ENCODE measurements around the gene ANKRD55.
"Not testable (repeated sequence)": the region's sequence is repeated elsewhere in the genome, so short reads cannot be mapped to it uniquely, and the experiment has no call there.

The ANKRD55 gene

DNA sequence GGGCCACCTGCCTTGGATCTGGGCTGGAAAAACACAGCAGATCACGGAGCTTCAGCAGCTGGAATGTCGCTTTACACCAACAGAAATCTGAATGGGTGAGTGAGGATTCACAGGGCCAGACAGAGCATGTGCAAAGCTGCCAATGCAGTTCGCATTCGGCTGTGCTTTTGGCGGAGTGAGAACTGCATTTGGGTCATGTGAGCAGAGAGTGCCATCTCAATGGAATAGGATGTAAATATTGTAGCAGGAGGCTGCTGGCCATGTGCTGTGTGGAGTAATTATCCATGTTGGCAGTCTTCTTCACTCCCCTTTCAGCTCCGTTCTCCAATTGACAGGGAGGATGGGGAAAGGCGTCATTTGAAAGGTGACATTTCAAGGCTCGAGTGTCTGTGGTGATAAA is at the start of gene ANKRD55:
Gene ANKRD55 (minus strand): TSS at position 101 of the 400 bp plus-strand sequence. CDS start 417 bp downstream, outside the sequence.
- peak; percentile 82 for DNase-seq

DNA sequence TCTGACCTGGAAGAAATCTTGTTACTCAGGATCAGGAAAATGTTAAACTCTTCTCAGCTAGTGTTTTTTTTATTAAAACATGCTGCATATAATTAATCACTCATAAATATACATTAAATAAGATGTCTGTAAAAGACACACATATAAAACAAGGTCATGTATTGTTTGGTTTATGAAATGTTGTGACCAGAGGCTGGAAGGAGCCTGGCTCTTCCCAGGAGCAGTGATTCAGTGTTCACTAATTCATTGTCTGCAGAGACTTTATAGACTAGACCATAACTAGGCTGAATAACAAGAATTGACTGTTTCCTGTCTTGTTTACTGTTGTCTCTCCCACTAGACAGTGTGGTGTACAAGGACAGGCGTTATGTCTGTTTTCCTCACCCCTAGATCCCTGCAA is 49.1 kb upstream of the ANKRD55 start:
- DNase-seq, result no peak

DNA sequence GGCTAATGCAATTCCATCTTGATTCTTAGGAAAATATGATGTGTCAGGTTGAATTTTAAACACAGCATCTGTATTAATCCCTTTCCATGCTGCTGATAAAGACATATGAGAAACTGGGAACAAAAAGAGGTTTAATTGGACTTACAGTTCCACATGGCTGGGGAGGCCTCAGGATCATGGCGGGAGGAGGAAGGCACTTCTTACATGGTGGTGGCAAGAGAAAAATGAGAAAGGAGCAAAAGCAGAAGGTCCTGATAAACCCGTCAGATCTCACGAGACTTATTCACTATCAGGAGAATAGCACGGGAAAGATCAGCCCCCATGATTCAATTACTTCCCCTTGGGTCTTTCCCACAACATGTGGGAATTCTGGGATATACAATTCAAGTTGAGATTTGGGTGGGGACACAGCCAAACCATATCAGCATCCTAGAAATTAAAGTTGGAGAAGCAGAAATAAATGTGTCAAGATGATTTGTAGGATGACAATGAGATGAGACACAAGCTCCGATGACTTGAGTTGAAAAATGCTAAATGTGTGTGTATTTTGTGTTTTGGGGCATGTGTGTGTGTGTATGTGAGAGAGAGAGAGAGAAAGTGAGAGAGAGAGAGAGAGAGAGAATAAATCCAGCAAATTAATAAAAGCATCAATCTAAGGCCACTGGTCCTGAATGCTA is 48.5 kb upstream of the ANKRD55 start:
- DNase-seq, result no peak

DNA sequence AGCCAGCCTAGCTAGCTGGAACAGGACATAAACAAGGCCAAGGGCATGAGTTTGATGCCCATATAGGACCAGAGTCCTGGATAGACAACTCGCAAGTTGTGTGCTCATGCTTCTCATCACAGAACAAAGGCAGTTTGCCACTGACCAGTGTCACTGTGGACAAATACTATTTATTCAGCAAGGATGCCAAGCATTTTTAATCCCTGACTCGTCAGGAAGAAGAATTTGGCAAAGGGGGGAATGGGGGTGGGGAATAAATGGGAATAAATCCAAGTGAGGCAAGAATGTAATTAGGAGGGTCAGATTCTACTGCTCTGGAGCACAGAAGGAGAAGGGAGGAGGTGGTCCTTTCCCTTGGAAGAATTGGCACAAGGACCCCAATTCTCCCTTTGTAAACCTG is 46.8 kb upstream of the ANKRD55 start:
- no peak for DNase-seq

GRCh38 chr5:56279291-56279690 is 46.2 kb upstream of the ANKRD55 start:
- peak; percentile 66 for DNase-seq

DNA sequence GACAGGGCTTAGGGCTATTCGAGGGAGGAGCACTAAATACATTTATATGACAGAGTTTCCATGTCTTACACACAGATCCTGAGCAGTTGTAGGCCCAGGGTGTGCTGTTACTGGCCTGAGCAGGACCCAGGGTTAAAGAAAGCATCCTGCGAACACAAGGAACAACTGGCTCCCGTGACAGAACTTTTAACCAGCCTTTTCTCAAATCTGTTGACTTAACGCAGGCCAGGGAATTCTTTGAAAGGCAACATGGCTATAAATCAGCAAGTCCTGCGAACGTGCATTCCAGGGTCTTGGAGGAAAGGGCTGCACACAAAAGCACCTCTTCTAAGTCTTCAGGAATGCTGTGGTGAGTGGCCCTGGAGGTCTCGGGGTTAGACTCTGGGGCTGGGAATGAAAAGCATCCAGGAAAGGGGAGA is 45.2 kb upstream of the ANKRD55 start:
- DNase-seq, result no peak

- no peak for DNase-seq
These were observed 44.4 kb upstream of the ANKRD55 start for GRCh38 chr5:56277573-56277972.

- no peak for DNase-seq
These were observed 40.3 kb upstream of the ANKRD55 start for GRCh38 chr5:56273376-56273955.

- DNase-seq, result no peak
These were observed 39.6 kb upstream of the ANKRD55 start for GRCh38 chr5:56272765-56273164.

DNA sequence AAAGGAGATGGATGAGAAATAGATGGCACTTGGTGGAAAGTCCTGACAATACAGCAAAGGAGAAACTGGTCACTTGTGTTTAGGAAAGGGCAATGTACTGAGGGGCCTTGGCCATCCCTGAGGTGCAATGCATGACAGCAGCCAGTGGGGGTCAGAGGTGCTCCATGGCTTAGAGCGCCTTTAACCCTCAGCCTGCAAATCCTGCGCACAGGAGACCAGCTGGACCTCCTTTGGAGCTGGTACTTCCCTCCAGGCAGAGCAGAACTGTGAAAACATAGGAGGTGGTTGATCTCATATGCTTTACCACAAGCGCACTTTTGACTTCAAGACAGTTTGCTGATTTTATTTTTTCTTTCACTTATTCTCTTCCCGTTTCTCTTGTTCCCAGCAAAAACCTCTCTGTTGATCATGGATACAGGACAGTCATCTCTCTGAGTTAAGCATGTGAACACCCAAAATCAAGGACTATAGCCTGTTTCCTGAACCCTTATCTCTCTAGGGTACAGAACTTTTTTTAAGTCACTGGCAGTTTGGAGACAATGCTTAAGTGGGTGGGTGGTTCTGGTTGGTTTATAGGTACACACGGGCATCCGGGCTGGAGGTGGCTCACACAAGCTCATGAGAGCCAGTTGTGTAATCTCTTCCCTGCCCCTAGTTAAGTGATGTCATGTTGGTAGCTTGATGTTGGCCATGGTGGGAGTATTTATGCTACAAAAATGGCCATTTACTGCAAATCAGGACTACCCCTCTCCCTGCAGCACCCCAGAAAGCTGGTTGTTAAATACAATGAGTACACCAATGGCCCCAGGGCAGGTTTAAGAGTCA is 37.6 kb upstream of the ANKRD55 start:
- DNase-seq, result peak; percentile 32

DNA sequence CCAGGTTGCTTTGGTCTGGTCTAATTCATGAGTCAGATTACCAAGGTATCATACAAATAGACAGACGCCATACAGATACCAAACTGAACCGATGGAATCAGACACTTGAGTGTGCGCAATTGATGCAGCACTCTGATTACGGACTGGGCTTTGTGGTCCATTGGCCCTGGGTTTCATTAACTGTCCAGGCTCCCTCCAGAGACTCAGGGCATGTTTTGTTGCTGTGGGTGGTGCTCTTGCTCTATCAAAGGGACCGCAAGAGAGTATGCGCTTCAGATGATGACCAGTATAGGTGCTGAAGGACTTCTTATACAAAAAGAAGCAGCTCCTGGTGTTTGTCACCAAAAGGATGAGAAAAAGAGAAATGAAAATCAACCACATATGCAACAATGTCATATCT is 36.9 kb upstream of the ANKRD55 start:
- DNase-seq, result no peak

DNA sequence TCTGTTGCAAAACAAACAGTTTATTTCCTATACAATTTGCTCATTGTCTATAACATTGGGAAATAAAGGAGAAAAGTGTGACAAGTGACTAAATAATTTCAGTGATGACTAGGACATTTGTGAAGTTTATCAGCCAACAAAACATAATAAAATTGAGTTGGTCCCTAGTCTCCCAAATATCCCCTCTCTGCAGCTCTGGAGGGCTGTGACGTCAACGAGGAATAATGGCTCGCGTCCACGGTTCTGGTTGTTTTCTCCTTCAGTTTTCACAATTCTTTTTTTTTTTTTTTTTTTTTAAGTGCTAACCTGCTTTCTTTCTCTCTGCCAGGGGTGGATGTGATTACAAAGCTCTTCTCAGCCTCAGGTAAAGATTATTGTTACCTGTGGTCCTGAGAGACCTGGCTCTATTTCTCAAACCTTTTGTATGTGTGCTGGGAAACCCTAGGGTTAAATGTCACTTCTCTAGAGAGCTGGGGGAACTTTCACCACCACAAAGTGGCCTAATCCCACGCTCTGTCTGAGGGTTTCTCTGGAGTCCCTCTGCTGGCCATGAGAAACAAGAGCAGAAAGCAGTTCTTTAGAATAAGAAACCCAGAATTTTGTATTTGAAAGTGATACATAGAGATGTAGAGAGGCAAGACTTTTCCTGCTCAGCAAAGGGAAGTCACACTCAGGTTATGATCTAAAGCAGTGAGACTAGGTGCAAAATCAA is 36.2 kb upstream of the ANKRD55 start:
- DNase-seq, result no peak

DNA sequence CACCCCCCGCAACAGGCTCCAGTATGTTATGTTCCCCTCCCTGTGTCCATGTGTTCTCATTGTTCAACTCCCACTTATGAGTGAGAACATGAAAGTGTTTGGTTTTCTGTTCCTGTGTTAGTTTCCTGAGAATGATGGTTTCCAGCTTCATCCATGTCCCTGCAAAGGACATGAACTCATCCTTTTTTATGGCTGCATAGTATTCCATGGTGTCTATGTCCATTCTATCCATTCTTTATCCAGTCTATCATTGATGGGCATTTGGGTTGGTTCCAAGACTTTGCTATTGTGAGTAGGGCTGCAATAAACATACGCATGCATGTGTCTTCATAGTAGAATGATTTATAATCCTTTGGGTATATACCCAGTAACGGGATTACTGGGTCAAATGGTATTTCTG is 35.6 kb upstream of the ANKRD55 start:
- not testable (repeated sequence) for DNase-seq

DNA sequence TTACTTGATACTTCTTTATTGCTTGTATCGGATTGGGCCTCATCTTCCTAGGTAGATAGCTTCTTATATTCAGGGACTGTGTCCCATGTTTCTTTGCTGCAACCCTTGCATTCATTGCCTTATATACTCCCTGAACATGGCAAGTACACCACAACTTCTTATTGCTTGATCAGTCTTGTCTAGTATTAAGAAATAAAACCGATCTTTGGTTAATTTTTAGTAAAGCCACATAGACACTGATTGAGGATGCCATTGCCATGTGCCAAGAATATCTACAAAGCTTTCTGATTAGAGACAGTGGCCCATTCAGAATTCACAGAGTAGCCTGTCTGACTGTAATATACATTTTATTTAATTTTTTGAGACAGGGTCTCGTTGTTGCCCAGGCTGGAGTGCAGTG is 34.7 kb upstream of the ANKRD55 start:
- DNase-seq, result no peak

DNA sequence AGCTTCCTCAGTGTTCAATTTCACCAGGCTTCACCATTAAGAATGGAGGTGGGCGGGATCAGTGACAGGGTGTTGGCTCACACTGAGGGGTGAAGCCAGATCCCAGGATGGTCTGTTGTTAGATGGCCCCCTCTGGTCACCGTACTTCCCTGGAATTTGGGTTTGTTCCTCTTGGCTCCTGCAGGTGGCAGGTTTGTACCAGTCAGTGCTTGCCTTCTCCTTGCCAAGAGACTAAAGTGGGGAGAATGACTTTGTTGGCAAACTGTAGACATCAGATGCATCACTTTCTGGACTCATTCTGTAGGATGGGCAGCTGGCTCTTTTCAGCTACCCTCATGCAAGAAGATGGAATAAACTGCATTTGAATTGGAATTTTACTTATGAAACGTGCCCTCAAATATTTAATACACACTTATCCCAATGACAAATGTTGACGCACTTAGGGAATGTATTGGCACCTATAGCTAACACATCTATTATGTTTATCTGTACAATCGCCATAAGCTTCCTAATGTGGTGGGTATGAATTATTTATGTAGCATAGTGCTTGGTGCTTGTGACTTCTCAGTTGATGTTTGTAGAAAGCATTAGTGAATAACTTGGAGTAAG is 31.4 kb upstream of the ANKRD55 start:
- DNase-seq, result peak; percentile 40

DNA sequence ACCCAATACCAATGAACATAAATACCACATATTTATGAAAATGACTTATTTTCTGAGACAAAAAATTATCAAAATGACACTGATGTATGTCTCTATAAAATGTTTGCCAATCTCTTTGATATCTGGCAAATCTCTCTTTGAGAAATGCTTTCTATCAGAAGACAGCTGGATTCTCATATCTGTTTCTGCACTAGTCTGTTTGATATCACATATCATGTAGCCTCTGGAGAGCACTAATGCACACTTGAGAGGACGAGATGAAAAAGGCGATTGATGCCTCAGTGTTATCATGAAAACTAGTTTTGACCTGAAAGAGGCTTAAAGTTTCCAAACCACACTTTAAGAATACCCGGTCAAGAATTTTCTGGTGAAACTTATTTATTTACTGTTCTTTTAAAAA is 29.1 kb upstream of the ANKRD55 start:
- peak; percentile 40 for DNase-seq

- DNase-seq, result no peak
These were observed 25.9 kb upstream of the ANKRD55 start for GRCh38 chr5:56259002-56259511.

DNA sequence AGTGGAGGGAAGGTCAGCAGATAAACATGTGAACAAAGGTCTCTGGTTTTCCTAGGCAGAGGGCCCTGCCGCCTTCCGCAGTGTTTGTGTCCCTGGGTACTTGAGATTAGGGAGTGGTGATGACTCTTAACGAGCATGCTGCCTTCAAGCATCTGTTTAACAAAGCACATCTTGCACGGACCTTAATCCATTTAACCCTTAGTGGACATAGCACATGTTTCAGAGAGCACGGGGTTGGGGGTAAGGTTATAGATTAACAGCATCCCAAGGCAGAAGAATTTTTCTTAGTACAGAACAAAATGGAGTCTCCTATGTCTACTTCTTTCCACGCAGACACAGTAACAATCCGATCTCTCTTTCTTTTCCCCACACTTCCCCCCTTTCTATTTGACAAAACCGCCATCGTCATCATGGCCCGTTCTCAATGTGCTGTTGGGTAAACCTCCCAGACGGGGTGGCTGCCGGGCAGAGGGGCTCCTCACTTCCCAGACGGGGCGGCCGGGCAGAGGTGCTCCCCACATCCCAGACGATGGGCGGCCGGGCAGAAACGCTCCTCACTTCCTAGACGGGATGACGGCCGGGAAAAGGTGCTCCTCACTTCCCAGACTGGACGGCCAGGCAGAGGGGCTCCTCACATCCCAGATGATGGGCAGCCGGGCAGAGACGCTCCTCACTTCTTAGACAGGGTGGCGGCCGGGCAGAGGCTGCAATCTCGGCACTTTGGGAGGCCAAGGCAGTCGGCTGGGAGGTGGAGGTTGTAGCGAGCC is 24.8 kb upstream of the ANKRD55 start:
- DNase-seq, result peak; percentile 47

- DNase-seq, result no peak
These were observed 23.9 kb upstream of the ANKRD55 start for GRCh38 chr5:56257010-56257409.

DNA sequence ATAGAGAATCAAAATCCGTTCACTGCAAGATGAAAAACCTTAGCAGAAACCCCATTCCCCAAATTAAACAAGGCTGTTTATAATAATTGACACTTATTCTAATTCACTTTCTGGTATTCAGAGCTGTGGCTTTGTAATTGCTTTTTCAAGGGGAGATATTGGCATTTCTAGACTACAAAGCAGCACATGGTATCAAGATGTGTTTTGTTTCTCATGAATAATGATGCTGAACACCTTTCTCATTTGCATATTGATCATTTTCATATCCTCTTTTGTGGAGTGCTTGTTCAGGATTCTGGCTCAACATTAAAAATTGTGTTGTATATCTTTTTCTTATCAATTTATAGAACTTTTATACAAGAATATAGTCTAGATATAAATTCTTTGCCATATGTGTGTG is 22.4 kb upstream of the ANKRD55 start:
- no peak for DNase-seq

DNA sequence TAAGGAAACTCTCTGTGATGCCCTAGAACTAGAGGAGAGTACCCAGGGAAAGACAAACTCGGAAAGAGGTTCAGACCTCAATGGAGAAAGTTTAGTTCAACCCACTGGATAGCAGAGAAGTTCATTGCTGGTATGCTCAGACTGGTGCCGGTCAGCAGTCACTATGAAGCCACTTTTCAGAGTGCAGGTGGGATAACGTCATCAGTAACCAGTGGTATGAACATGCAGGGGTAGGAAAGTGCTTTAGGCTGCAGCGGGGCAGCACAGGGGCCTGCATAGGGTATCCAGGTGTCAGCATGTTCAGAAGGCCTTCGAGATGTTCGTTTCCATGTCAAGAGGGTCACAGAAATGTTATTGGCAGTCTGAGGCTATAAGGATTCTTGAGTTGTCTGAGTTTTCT is 20.8 kb upstream of the ANKRD55 start:
- no peak for DNase-seq

DNA sequence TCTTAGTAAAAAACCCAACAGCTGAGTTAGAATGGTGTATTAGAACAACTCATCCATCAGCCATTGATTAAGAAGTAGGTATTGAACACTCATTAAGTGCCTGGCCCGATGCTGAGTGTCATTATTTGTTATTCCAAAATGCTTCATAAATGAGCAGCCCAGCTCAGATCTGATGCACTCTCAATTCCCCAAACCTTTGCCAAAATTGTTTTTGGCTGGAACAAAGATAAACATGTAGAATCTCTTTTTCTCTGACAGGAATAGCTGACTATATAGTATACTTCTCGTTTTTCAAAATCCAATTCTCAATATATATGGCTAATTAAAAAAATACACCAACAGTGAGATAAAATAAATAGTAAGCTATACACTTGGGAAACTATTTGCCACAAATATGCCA is 20.0 kb upstream of the ANKRD55 start:
- DNase-seq, result no peak
